K562 (cell line): ENCODE data around the gene OOSP2. TPM values are rescaled to one million over a fixed set of nuclear protein-coding genes. Genes with fewer than 3 reads are reported as not detected.

ENCODE experiments used
- ADNP ChIP-seq: fragments of 200-800 bp; sonication (Bioruptor generic); IDR thresholded peaks from 2 replicates; pipeline ENCODE4 v1.6.1; 2016; ENCODE audit warnings: missing genetic modification characterization, missing compliant biosample characterization
- ATF2 ChIP-seq: sonication (generic); formaldehyde crosslinking; IDR thresholded peaks from 2 replicates; pipeline ENCODE4 v1.8.1; 2022; ENCODE audit warnings: missing genetic modification reagents
- BHLHE40 ChIP-seq: IDR thresholded peaks from 2 replicates; pipeline ENCODE4 v1.6.1; 2011; ENCODE audit warnings: low read length, improper control_type of control experiment
- C11orf30 ChIP-seq: fragments of 450-650 bp; IDR thresholded peaks from 2 replicates; pipeline ENCODE4 v1.6.1; 2016; ENCODE audit warnings: low read depth, mild to moderate bottlenecking
- CEBPB ChIP-seq: fragments of 450-650 bp; IDR thresholded peaks from 2 replicates; pipeline ENCODE4 v1.6.1; 2016; ENCODE audit warnings: missing genetic modification characterization, missing compliant biosample characterization
- CHD4 ChIP-seq: fragments of 200-600 bp; sonication (generic); IDR thresholded peaks from 3 replicates; pipeline ENCODE4 v1.6.1; 2012; ENCODE audit warnings: low read depth, mild to moderate bottlenecking, mixed read lengths, low read length, inconsistent platforms; ENCODE audit not compliant: insufficient read depth, insufficient replicate concordance, poor library complexity, severe bottlenecking
- CXXC5 ChIP-seq: fragments of 250-450 bp; sonication (Bioruptor Pico); IDR thresholded peaks from 2 replicates; pipeline ENCODE4 v1.8.0; 2022; ENCODE audit warnings: inconsistent platforms, mild to moderate bottlenecking, moderate library complexity
- EHMT2 ChIP-seq: fragments of 450-650 bp; IDR thresholded peaks from 2 replicates; pipeline ENCODE4 v1.6.1; 2018; ENCODE audit warnings: antibody characterized with exemption
- EP300 ChIP-seq: IDR thresholded peaks from 2 replicates; pipeline ENCODE4 v1.6.1; 2012; ENCODE audit warnings: low read length, improper control_type of control experiment
- GATAD2B ChIP-seq: fragments of 450-650 bp; IDR thresholded peaks from 2 replicates; pipeline ENCODE4 v1.6.1; 2017; ENCODE audit warnings: mild to moderate bottlenecking, borderline replicate concordance
- HEY1 ChIP-seq: fragments of 250-450 bp; sonication (Bioruptor Pico); IDR thresholded peaks from 2 replicates; pipeline ENCODE4 v1.5.0; 2020; ENCODE audit warnings: mild to moderate bottlenecking, moderate library complexity, borderline replicate concordance
- HNRNPUL1 ChIP-seq: fragments of 200-400 bp; formaldehyde crosslinking; IDR thresholded peaks from 2 replicates; pipeline ENCODE4 v1.6.1; 2017; ENCODE audit warnings: low read length
- HOMEZ ChIP-seq: fragments of 250-450 bp; sonication (Bioruptor Pico); IDR thresholded peaks from 2 replicates; pipeline ENCODE4 v1.4.0; 2020; ENCODE audit warnings: mild to moderate bottlenecking, moderate library complexity
- L3MBTL2 ChIP-seq: fragments of 450-650 bp; IDR thresholded peaks from 2 replicates; pipeline ENCODE4 v1.6.1; 2016; ENCODE audit warnings: mild to moderate bottlenecking, moderate library complexity
- MCM7 ChIP-seq, 2 experiments: fragments of 450-650 bp; IDR thresholded peaks; 2 replicates each; pipeline ENCODE4 v1.6.1; 2016 to 2018
- MED1 ChIP-seq: sonication (generic); formaldehyde crosslinking; IDR thresholded peaks from 2 replicates; pipeline ENCODE4 v1.8.1; 2023; ENCODE audit warnings: missing genetic modification reagents, borderline replicate concordance
- MTA1 ChIP-seq: fragments of 450-650 bp; IDR thresholded peaks from 2 replicates; pipeline ENCODE4 v1.6.1; 2017; ENCODE audit warnings: borderline replicate concordance
- MXD1 ChIP-seq: fragments of 250-450 bp; sonication (Bioruptor Pico); IDR thresholded peaks from 2 replicates; pipeline ENCODE4 v1.8.0; 2021; ENCODE audit warnings: borderline replicate concordance, mild to moderate bottlenecking, moderate library complexity; ENCODE audit not compliant: poor library complexity, severe bottlenecking
- PKNOX1 ChIP-seq: fragments of 450-650 bp; IDR thresholded peaks from 2 replicates; pipeline ENCODE4 v1.6.1; 2016
- PRMT5 ChIP-seq: sonication (generic); formaldehyde crosslinking; IDR thresholded peaks from 2 replicates; pipeline ENCODE4 v1.5.0; 2020; ENCODE audit warnings: missing genetic modification reagents
- PYGO2 ChIP-seq: fragments of 450-650 bp; IDR thresholded peaks from 2 replicates; pipeline ENCODE4 v1.6.1; 2016; ENCODE audit warnings: mild to moderate bottlenecking, missing genetic modification characterization, moderate library complexity, missing compliant biosample characterization
- RBM34 ChIP-seq: fragments of 200-400 bp; formaldehyde crosslinking; IDR thresholded peaks from 2 replicates; pipeline ENCODE4 v1.6.1; 2018; ENCODE audit warnings: low read length, borderline replicate concordance; ENCODE audit not compliant: insufficient read depth
- TFAP4 ChIP-seq: sonication (generic); formaldehyde crosslinking; IDR thresholded peaks from 2 replicates; pipeline ENCODE4 v1.8.0; 2022; ENCODE audit warnings: missing genetic modification reagents, mild to moderate bottlenecking, moderate library complexity, borderline replicate concordance
- TRIM24 ChIP-seq, 2 experiments: fragments of 450-650 bp; IDR thresholded peaks; 2 replicates each; pipeline ENCODE4 v1.6.1; 2016
- ZNF263 ChIP-seq: sonication (generic); formaldehyde crosslinking; IDR thresholded peaks from 2 replicates; pipeline ENCODE4 v1.8.0; 2022; ENCODE audit warnings: mild to moderate bottlenecking, missing genetic modification reagents, borderline replicate concordance
- polyA plus RNA-seq, 8 experiments: library from polyadenylated mRNA; depleted of rRNA in 4 of 8; stranded (reverse) in 5 of 8; unstranded in 3 of 8; fragments of >200 nt; fragmentation: Nextera tagmentation in 2 of 8; fragmentation: Illumina TruSeq in 1 of 8; extraction: Ambion mirVana in 2 of 8; extraction: Trizol in 1 of 8; gene quantifications; 2 replicates each; pipeline versions ENCODE4 v1.2.1 to v1.2.3, GENCODE V29; 2011 to 2014; ENCODE audit warnings: inconsistent platforms in 1 of 8, missing spikeins in 1 of 8
- total RNA-seq, 7 experiments: library from RNA; depleted of rRNA in 6 of 7; stranded (reverse); fragments of >200 nt in 6 of 7; fragmentation: Illumina TruSeq in 2 of 7; extraction: Trizol in 2 of 7; gene quantifications; 2 replicates each; pipeline versions ENCODE4 v1.2.1 to v1.2.3, GENCODE V29; 2011 to 2021; ENCODE audit warnings: low replicate concordance in 1 of 7

Gene OOSP2
- total and polyA plus RNA-seq, 9 of the 15 experiments (the other 6 are each of a cell fraction or from before 2014, with no cell fraction given) = 0.14 to 1.5 (median 0.32) TPM; not detected in 4

- TF ChIP-seq MXD1 (CRISPR knock-in tag) (no peak), MTA1 (no peak), HNRNPUL1 (no peak), RBM34 (no peak), PKNOX1 (no peak), EHMT2 (no peak), CEBPB (tag) (peak; percentile 65), CXXC5 (peak; percentile 30; the same call in 1 of the 2 replicates), MED1 (CRISPR knock-in tag) (no peak), CHD4 (no peak), L3MBTL2 (peak; percentile 56; the same call in 1 of the 2 replicates), C11orf30 (peak; percentile 22; the same call in 1 of the 2 replicates), TRIM24 (IDR thresholded peaks at IDR 0.05) (peak; percentile 76 to 87; a peak in 3 of 4 replicates), HEY1 (no peak), PRMT5 (CRISPR knock-in tag) (no peak), GATAD2B (no peak), ATF2 (no peak), HOMEZ (CRISPR knock-in tag) (no peak), ZNF263 (CRISPR knock-in tag) (no peak), PYGO2 (tag) (no peak), MCM7 (IDR thresholded peaks at IDR 0.05) (no peak), TFAP4 (CRISPR knock-in tag) (no peak), ADNP (tag) (peak; percentile 46; the same call in 1 of the 2 replicates), EP300 (peak; percentile 84), BHLHE40 (0 out of 2 replicates have a peak, but pooled peaks have one; percentile 40)
These were observed 45.7 kb downstream of the OOSP2 start (continued) for GRCh38 chr11:60085909-60086308.
